Kidney capillary endothelial cell (primary cell): ENCODE results near the gene CENATAC.
"Not testable (repeated sequence)": the region's sequence is repeated elsewhere in the genome, so short reads cannot be mapped to it uniquely, and the experiment has no call there.

Experiments
- DNase-seq: peaks from one replicate; pipeline ENCODE4 v3.0.0-alpha.2; 2018; ENCODE audit warnings: low spot score

CENATAC gene

GRCh38 chr11:119054418-119054817 lies 56.5 kb downstream of the CENATAC start:
- no peak for DNase-seq

- DNase-seq: no peak
These were observed 58.0 kb downstream of the CENATAC start for GRCh38 chr11:119055901-119056300.

- no peak for DNase-seq
These were observed 58.6 kb downstream of the CENATAC start for GRCh38 chr11:119056421-119056999.

- DNase-seq: peak; percentile 90
These were observed 59.2 kb downstream of the CENATAC start, which contains the start of gene HYOU1 for GRCh38 chr11:119057000-119057769. Gene HYOU1, minus strand, starts transcription at chr11:119057205. Its CDS starts 1,045 bp downstream, at chr11:119056160.

- not testable (repeated sequence) for DNase-seq
These were observed 61.2 kb downstream of the CENATAC start for GRCh38 chr11:119059128-119059527.

GRCh38 chr11:119061256-119061655 lies 63.3 kb downstream of the CENATAC start:
- no peak for DNase-seq

- DNase-seq: no peak
These were observed 64.8 kb downstream of the CENATAC start for GRCh38 chr11:119062779-119063178.

GRCh38 chr11:119065369-119065768 lies 67.4 kb downstream of the CENATAC start:
- no peak for DNase-seq
